SKM-1 (cell line): ENCODE measurements around the gene TRAM1L1.

Source experiments
- DNase-seq: peaks from one replicate; lab custom pipeline; 2025; ENCODE audit not compliant: unreplicated experiment; lab: John Stamatoyannopoulos, UW

TRAM1L1 gene

GRCh38 chr4:117084866-117085701 lies at the start of gene TRAM1L1:
TSS of gene TRAM1L1 (minus strand) at chr4:117085576. CDS start at chr4:117085393, 183 bp downstream.
- peak; percentile 42 for DNase-seq

GRCh38 chr4:117134386-117134785 lies 49.0 kb upstream of the TRAM1L1 start:
- peak; percentile 25 for DNase-seq

DNA sequence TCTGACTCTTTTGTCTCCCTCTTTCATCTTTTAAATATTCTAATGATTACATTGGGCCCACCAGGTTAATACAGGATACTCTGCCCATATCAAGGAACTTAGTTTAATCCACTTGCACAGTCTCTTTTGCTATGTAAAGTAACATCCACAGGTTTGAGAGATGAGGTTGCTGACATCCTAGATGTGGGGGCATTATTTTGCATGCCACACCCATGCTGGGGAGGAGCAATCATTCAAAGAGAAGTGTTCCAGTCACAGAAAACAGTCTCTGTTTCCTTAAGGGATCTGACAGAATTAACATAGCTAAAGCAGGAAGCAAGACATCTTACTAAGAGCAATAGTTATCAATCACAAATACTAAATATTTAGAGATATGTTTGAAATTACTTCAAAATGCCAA lies 11.5 kb upstream of the TRAM1L1 start:
- DNase-seq: no peak

GRCh38 chr4:117096462-117096861 lies 11.1 kb upstream of the TRAM1L1 start:
- DNase-seq: no peak

- DNase-seq: no peak
Measured at GRCh38 chr4:117093571-117093970, 8.2 kb upstream of the TRAM1L1 start.

DNA sequence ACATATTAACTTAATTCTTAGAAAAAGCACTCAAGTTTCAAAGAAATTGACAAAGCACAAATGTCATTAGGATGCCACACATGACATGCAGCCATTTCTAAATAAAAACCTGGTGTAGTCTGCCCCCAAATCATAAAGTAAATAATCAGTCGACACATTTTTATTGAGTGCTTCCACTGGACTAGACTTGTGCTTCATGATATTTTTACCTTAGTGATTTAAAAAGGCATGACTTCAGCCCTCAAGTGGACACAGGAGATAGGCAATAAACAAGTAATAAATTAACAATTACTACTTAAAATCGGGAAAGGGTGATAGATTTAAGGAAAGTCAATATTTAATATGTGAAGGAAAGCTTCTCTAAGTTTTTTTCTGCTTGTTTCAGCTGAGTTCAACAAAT lies 7.6 kb downstream of the TRAM1L1 start:
- no peak for DNase-seq

DNA sequence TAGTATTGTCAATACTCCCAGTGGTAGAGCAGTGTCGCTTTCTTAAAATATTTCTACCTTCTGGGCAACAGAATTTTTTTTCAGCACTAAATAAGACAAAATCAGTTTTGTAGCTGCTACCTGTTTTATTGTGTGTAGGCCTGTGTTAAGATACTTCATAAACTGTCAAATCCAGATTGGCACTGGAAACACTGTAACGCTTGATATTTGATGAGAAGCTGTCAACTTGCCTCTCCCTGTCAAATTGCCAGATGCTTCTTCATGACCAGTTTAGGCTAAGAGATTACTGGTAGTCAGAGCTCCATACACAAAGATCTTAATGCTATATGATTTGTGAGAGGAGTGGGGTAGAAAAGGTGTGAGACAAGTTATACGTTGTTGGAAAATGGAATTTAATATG lies 17.3 kb downstream of the TRAM1L1 start:
- DNase-seq: no peak

GRCh38 chr4:117063961-117064696 lies 21.2 kb downstream of the TRAM1L1 start:
- no peak for DNase-seq

GRCh38 chr4:117042962-117043361 lies 42.4 kb downstream of the TRAM1L1 start:
- no peak for DNase-seq
